Neutrophil (primary cell): ENCODE measurements around the gene TMEM50B.
A peak's percentile ranks its signal among the peaks of the same experiment; 100 is the strongest.

ENCODE experiments used
- H3K27ac ChIP-seq: fragments of 200-600 bp; sonication (generic); 2 replicates; pipeline ENCODE4 v1.5.1; 2016; ENCODE audit warnings: mild to moderate bottlenecking, moderate library complexity
- H3K27me3 ChIP-seq: fragments of 200-600 bp; sonication (generic); 2 replicates; pipeline ENCODE4 v1.6.0; 2016; ENCODE audit warnings: mild to moderate bottlenecking
- H3K36me3 ChIP-seq: fragments of 200-600 bp; sonication (generic); 2 replicates; pipeline ENCODE4 v1.5.1; 2017
- H3K4me1 ChIP-seq, 2 experiments: fragments of 200-600 bp in 1 of 2; sonication (generic) in 1 of 2; 1 replicate in 1 of 2; 2 replicates in 1 of 2; pipeline versions ENCODE4 v1.5.1 to v1.6.1; 2013 to 2016; ENCODE audit warnings: low read depth in 1 of 2, low read length in 1 of 2, mild to moderate bottlenecking in 1 of 2, moderate library complexity in 1 of 2; ENCODE audit not compliant: control insufficient read depth in 1 of 2, insufficient read depth in 1 of 2
- H3K4me3 ChIP-seq, 2 experiments: fragments of 200-600 bp in 1 of 2; sonication (generic) in 1 of 2; 1 replicate in 1 of 2; 2 replicates in 1 of 2; pipeline ENCODE4 v1.5.1; 2013 to 2016; ENCODE audit warnings: low read depth in 1 of 2, low read length in 1 of 2, mild to moderate bottlenecking in 1 of 2, moderate library complexity in 1 of 2
- H3K9me3 ChIP-seq: fragments of 200-600 bp; sonication (generic); 2 replicates; pipeline ENCODE4 v1.5.1; 2016
- CTCF ChIP-seq: fragments of 200-600 bp; sonication (generic); IDR thresholded peaks from 2 replicates; pipeline ENCODE4 v1.5.1; 2016; ENCODE audit warnings: antibody characterized with exemption

TMEM50B gene

DNA sequence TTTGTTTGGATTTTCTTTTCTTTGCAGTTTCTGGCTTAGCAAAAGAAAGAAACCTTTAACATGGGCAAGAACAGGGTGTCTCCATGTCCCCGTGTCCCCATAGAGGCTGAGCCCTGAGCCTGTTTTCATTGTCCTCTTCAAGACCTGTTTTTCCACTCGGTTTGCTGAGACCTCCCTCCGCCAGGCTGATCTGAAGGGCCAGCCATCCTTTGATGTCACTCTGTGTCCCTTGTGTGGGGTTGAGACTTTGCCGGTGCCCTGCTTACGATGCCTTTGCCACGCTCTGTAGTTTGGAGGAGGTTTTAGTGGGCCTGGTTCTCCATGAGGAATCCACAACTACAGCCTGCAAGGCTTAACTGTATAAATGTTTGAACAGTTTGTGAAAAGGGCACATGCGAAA is 52.7 kb downstream of the TMEM50B start:
- no peak for TF ChIP-seq CTCF
- Histone ChIP-seq H3K36me3 (peaks cover 100% of the 10 kb centered on the region), H3K4me3 (no peak overlapping the region), H3K4me1 (no peaks in the 10 kb centered on the region), H3K9me3 (no peaks in the 10 kb centered on the region), H3K27ac (peak overlapping the region; percentile 0), H3K27me3 (no peaks in the 10 kb centered on the region)

DNA sequence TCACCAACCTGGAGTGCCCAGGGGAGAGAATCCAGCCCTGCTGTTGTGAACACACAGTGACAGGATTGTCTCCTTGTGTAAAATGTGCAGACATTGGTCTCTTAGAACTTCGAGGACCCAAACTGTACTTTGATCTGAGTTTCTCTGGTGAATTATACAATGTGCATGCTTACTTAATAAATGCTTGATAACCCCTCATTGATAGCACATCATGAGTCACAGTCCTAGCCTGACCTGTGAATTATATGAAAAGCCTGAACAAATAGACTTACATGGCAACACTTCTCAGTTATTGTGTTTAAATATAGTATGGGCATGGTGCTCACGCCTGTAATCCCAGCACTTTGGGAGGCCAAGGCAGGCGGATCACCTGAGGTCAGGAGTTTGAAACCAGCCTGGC is 53.9 kb downstream of the TMEM50B start:
- no peaks in the 10 kb centered on the region for H3K4me1 ChIP-seq
- peaks cover 100% of the 10 kb centered on the region for H3K36me3 ChIP-seq
- no peak overlapping the region for H3K4me3 ChIP-seq
- H3K27ac ChIP-seq = peak overlapping the region; percentile 21
- no peak for TF ChIP-seq CTCF
- no peaks in the 10 kb centered on the region for H3K27me3 ChIP-seq
- no peaks in the 10 kb centered on the region for H3K9me3 ChIP-seq

GRCh38 chr21:33424214-33424613 is 55.6 kb downstream of the TMEM50B start:
- H3K27ac ChIP-seq = no peak overlapping the region
- H3K9me3 ChIP-seq = no peaks in the 10 kb centered on the region
- no peak overlapping the region for H3K4me3 ChIP-seq
- no peaks in the 10 kb centered on the region for H3K27me3 ChIP-seq
- no peaks in the 10 kb centered on the region for H3K4me1 ChIP-seq
- no peak for TF ChIP-seq CTCF
- H3K36me3 ChIP-seq = peaks cover 100% of the 10 kb centered on the region

DNA sequence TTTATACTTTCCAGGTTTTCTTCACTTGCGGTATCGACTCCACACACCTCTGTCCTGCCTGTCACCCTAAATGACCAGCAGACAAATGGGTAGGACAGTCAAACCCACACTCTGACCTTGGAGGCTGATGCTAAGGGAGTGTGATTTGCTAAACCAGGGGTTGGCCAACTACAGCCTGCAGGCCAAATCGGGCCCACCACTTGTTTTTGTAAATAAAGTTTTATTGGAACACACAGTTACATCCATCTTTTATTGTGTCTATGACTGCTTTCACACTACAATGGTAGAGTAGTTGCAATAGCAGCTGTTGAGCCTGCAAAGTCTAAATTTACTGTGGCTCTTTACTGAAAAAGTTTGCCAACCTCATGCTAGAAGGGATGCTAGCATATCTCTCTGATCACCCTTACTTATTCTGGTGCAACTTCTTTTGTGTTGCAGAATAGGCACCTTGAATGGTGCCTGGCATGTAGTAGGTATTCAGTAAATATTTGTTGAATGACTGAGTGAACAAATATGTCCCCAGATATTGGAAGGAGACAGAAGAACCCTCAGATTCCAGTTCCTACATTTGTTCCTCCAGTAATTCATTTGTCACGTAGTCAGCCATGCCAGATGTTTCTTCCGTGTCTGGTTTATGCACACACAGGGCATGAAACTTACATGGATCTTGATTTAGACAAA is 57.9 kb downstream of the TMEM50B start:
- no peaks in the 10 kb centered on the region for H3K9me3 ChIP-seq
- peaks cover 100% of the 10 kb centered on the region for H3K36me3 ChIP-seq
- no peak for TF ChIP-seq CTCF
- H3K27ac ChIP-seq = peak overlapping the region; percentile 1
- H3K4me1 ChIP-seq = no peaks in the 10 kb centered on the region
- no peaks in the 10 kb centered on the region for H3K27me3 ChIP-seq
- no peak overlapping the region for H3K4me3 ChIP-seq

GRCh38 chr21:33419538-33420123 is 60.1 kb downstream of the TMEM50B start:
- Histone ChIP-seq H3K36me3 (peaks cover 99% of the 10 kb centered on the region), H3K27ac (peak overlapping the region; percentile 13)

More at GRCh38 chr21:33419538-33420123, 60.1 kb downstream of the TMEM50B start:
- no peaks in the 10 kb centered on the region for H3K9me3 ChIP-seq
- H3K4me3 ChIP-seq = no peak overlapping the region
- H3K27me3 ChIP-seq = no peaks in the 10 kb centered on the region
- H3K4me1 ChIP-seq = peaks cover 0 to 8% of the 10 kb centered on the region in 2 experiments
- no peak for TF ChIP-seq CTCF
